ENCODE results near the gene TRIM66.

GRCh38 chr11:8615291-8616032, 67.0 kb downstream of the TRIM66 start:
- TF ChIP-seq SP1 (IDR thresholded peaks at IDR 0.05; ENCODE audit: low read depth, low read length) (no peak), EP300 (IDR thresholded peaks at IDR 0.05; ENCODE audit: borderline replicate concordance in 1 of 2, control insufficient read depth in 1 of 2, low read depth in 2 of 2, low read length in 2 of 2) (no peak), RBBP5 (conservative IDR thresholded peaks at IDR 0.05) (no peak), CEBPZ (IDR thresholded peaks at IDR 0.05; ENCODE audit: low read depth, low read length) (no peak), DPF2 (IDR thresholded peaks at IDR 0.05) (no peak), EZH2 (IDR thresholded peaks at IDR 0.05; ENCODE audit: borderline replicate concordance, control insufficient read depth, low read depth, low read length) (no peak), NR2F1 (conservative IDR thresholded peaks at IDR 0.05) (no peak)
- TF ChIP-seq, protein P1, sequence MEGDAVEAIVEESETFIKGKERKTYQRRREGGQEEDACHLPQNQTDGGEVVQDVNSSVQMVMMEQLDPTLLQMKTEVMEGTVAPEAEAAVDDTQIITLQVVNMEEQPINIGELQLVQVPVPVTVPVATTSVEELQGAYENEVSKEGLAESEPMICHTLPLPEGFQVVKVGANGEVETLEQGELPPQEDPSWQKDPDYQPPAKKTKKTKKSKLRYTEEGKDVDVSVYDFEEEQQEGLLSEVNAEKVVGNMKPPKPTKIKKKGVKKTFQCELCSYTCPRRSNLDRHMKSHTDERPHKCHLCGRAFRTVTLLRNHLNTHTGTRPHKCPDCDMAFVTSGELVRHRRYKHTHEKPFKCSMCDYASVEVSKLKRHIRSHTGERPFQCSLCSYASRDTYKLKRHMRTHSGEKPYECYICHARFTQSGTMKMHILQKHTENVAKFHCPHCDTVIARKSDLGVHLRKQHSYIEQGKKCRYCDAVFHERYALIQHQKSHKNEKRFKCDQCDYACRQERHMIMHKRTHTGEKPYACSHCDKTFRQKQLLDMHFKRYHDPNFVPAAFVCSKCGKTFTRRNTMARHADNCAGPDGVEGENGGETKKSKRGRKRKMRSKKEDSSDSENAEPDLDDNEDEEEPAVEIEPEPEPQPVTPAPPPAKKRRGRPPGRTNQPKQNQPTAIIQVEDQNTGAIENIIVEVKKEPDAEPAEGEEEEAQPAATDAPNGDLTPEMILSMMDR (IDR thresholded peaks at IDR 0.05 in 2 of 3, conservative IDR thresholded peaks at IDR 0.05 in 1 of 3; ENCODE audit: control insufficient read depth in 2 of 3, extremely low read depth in 1 of 3, insufficient read depth in 1 of 3, low read depth in 3 of 3, low read length in 3 of 3), result no peak
- TF ChIP-seq, protein P2, sequence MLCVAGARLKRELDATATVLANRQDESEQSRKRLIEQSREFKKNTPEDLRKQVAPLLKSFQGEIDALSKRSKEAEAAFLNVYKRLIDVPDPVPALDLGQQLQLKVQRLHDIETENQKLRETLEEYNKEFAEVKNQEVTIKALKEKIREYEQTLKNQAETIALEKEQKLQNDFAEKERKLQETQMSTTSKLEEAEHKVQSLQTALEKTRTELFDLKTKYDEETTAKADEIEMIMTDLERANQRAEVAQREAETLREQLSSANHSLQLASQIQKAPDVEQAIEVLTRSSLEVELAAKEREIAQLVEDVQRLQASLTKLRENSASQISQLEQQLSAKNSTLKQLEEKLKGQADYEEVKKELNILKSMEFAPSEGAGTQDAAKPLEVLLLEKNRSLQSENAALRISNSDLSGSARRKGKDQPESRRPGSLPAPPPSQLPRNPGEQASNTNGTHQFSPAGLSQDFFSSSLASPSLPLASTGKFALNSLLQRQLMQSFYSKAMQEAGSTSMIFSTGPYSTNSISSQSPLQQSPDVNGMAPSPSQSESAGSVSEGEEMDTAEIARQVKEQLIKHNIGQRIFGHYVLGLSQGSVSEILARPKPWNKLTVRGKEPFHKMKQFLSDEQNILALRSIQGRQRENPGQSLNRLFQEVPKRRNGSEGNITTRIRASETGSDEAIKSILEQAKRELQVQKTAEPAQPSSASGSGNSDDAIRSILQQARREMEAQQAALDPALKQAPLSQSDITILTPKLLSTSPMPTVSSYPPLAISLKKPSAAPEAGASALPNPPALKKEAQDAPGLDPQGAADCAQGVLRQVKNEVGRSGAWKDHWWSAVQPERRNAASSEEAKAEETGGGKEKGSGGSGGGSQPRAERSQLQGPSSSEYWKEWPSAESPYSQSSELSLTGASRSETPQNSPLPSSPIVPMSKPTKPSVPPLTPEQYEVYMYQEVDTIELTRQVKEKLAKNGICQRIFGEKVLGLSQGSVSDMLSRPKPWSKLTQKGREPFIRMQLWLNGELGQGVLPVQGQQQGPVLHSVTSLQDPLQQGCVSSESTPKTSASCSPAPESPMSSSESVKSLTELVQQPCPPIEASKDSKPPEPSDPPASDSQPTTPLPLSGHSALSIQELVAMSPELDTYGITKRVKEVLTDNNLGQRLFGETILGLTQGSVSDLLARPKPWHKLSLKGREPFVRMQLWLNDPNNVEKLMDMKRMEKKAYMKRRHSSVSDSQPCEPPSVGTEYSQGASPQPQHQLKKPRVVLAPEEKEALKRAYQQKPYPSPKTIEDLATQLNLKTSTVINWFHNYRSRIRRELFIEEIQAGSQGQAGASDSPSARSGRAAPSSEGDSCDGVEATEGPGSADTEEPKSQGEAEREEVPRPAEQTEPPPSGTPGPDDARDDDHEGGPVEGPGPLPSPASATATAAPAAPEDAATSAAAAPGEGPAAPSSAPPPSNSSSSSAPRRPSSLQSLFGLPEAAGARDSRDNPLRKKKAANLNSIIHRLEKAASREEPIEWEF (IDR thresholded peaks at IDR 0.05; ENCODE audit: insufficient replicate concordance, low read depth, low read length), result no peak
- TF ChIP-seq, protein P3, sequence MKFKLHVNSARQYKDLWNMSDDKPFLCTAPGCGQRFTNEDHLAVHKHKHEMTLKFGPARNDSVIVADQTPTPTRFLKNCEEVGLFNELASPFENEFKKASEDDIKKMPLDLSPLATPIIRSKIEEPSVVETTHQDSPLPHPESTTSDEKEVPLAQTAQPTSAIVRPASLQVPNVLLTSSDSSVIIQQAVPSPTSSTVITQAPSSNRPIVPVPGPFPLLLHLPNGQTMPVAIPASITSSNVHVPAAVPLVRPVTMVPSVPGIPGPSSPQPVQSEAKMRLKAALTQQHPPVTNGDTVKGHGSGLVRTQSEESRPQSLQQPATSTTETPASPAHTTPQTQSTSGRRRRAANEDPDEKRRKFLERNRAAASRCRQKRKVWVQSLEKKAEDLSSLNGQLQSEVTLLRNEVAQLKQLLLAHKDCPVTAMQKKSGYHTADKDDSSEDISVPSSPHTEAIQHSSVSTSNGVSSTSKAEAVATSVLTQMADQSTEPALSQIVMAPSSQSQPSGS (IDR thresholded peaks at IDR 0.05; ENCODE audit: low read length), result no peak

All from GM12878 (cell line).